T-cell (primary cell): ENCODE results near the gene PAQR8. TPM values are rescaled to one million over a fixed set of nuclear protein-coding genes. Genes with fewer than 3 reads are reported as not detected.

Experiments used
- ATAC-seq, 4 experiments: fragments of 200-7000 bp in 3 of 4; fragments of 150-1000 bp in 1 of 4; cut with Tn5 transposase; replicated peaks in 1 of 4; 1 replicate in 3 of 4; 2 replicates in 1 of 4; pipeline ENCODE4 v1.10.0; 2021; ENCODE audit warnings: moderate library complexity in 3 of 4, mild to moderate bottlenecking in 2 of 4, moderate number of reproducible peaks in 1 of 4
- CTCF ChIA-PET, 2 donors: fragments of 300-600 bp; sonication (Branson Sonifier 250); formaldehyde crosslinking; loops; one replicate each; lab custom pipeline; 2022; ENCODE audit warnings: antibody characterized with exemption in 2 of 2; lab: Charles Lee
- POLR2A ChIA-PET, 2 donors: fragments of 300-600 bp; sonication (Branson Sonifier 250); formaldehyde crosslinking; loops; one replicate each; lab custom pipeline; 2022; ENCODE audit warnings: antibody characterized with exemption in 2 of 2; lab: Charles Lee
- DNase-seq, 35 experiments: peaks; one replicate each; pipeline versions ENCODE4 v3.0.0 to v3.0.0-alpha.2; 2013 to 2023
- H3K27ac ChIP-seq: one replicate; pipeline ENCODE4 v1.5.1; 2013; ENCODE audit warnings: low read length
- H3K27me3 ChIP-seq, 2 experiments: replicated peaks in 1 of 2; 1 replicate in 1 of 2; 2 replicates in 1 of 2; pipeline versions ENCODE4 v1.6.1 to v1.7.0; 2013; ENCODE audit warnings: low read length in 1 of 2, mixed read lengths in 1 of 2; ENCODE audit not compliant: control insufficient read depth in 2 of 2, insufficient read depth in 2 of 2; ENCODE audit errors: extremely low read depth in 1 of 2
- H3K36me3 ChIP-seq, 2 donors: 1 replicate in 1 of 2; 2 replicates in 1 of 2; pipeline versions ENCODE4 v1.6.1 to v1.7.0; 2013; ENCODE audit warnings: low read length in 1 of 2; ENCODE audit not compliant: control insufficient read depth in 2 of 2, insufficient read depth in 1 of 2; ENCODE audit errors: extremely low read depth in 1 of 2
- H3K4me1 ChIP-seq, 2 experiments: 1 replicate in 1 of 2; 2 replicates in 1 of 2; pipeline versions ENCODE4 v1.6.1 to v1.7.0; 2013; ENCODE audit warnings: low read length in 2 of 2, mixed read lengths in 1 of 2; ENCODE audit not compliant: insufficient read depth in 2 of 2, control insufficient read depth in 1 of 2; ENCODE audit errors: extremely low read depth in 1 of 2
- H3K4me3 ChIP-seq, 2 donors: 1 replicate in 1 of 2; 2 replicates in 1 of 2; pipeline versions ENCODE4 v1.5.1 to v1.7.0; 2013; ENCODE audit warnings: mild to moderate bottlenecking in 2 of 2, low read length in 1 of 2, moderate library complexity in 1 of 2; ENCODE audit not compliant: control insufficient read depth in 1 of 2; ENCODE audit errors: extremely low read depth in 1 of 2
- H3K9me3 ChIP-seq: 2 replicates; pipeline ENCODE4 v1.7.0; 2013
- H3K27ac Mint-ChIP-seq, 2 donors: one replicate each; pipeline ENCODE4 v1.8.0; 2020 to 2021; ENCODE audit warnings: mild to moderate bottlenecking in 2 of 2, mixed read lengths in 2 of 2
- H3K27me3 Mint-ChIP-seq, 2 donors: one replicate each; pipeline ENCODE4 v1.8.0; 2021 to 2022; ENCODE audit warnings: mixed read lengths in 2 of 2
- H3K36me3 Mint-ChIP-seq: one replicate; pipeline ENCODE4 v1.8.0; 2021; ENCODE audit warnings: mixed read lengths
- H3K4me1 Mint-ChIP-seq, 3 donors: one replicate each; pipeline ENCODE4 v1.8.0; 2020 to 2022; ENCODE audit warnings: mixed read lengths in 3 of 3, mild to moderate bottlenecking in 1 of 3
- H3K4me3 Mint-ChIP-seq, 3 donors: one replicate each; pipeline ENCODE4 v1.8.0; 2020 to 2022; ENCODE audit warnings: mild to moderate bottlenecking in 3 of 3, mixed read lengths in 3 of 3, moderate library complexity in 3 of 3
- H3K9me3 Mint-ChIP-seq, 3 donors: one replicate each; pipeline ENCODE4 v1.8.0; 2020 to 2022; ENCODE audit warnings: mixed read lengths in 3 of 3
- WGBS: methylation state at CpG from one replicate; pipeline ENCODE4 v1.1.5; 2013; ENCODE audit warnings: missing lambda C conversion rate; ENCODE audit not compliant: insufficient coverage; 5-methylcytosine and 5-hydroxymethylcytosine counted together
- total RNA-seq, 35 experiments: library from RNA in 6 of 35; stranded (reverse) in 6 of 35; fragments of 120-200 nt in 1 of 35; gene quantifications; one replicate each; pipeline versions ENCODE4 v1.2.1 to v1.2.4 and lab custom pipeline; 2013 to 2026

Gene PAQR8
- total RNA-seq, 5 donors from 2014 or later (not counting 1 experiment from before 2014, with no cell fraction given) = 12.0 to 35.2 (median 30.2) TPM

DNA sequence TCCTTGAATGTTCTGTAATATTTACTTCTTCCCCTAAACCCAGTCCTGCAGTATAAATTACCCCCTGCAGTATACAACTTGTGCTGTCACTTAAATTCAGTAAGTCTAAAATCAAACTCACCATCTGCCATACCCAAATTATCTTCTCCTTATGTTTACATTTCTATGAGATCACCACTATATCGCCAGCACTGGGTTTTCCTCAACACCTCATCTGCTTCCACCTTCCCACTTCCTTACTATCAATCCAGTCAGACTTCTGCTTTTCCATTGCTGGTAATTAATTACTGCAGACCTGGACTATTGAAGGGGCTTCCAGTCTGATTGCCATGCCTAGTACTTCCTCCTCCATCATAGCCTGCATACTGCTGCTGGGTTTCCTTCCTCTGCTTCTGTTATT is 73.4 kb downstream of the PAQR8 start:
- WGBS = 75% methylated on average over 1 of the region's 1 CpG
- no peaks in the 10 kb centered on the region for H3K9me3 ChIP-seq
- H3K4me3 Mint-ChIP-seq = no peak overlapping the region
- H3K36me3 ChIP-seq = no peaks in the 10 kb centered on the region
- H3K27ac ChIP-seq = no peak overlapping the region
- ChIA-PET CTCF (no interaction called here), POLR2A (no interaction called here)
- no peaks in the 10 kb centered on the region for H3K9me3 Mint-ChIP-seq
- H3K36me3 Mint-ChIP-seq = peaks cover 9% of the 10 kb centered on the region
- H3K4me1 Mint-ChIP-seq = peaks cover 2 to 7% (median 4%) of the 10 kb centered on the region in 3 donors
- H3K27me3 ChIP-seq = peaks cover 0 to 2% of the 10 kb centered on the region in 2 experiments
- no peaks in the 10 kb centered on the region for H3K4me1 ChIP-seq
- H3K4me3 ChIP-seq = no peak overlapping the region
- DNase-seq = no peak
- H3K27me3 Mint-ChIP-seq = no peaks in the 10 kb centered on the region
- no peak overlapping the region for H3K27ac Mint-ChIP-seq
- no peak for ATAC-seq

DNA sequence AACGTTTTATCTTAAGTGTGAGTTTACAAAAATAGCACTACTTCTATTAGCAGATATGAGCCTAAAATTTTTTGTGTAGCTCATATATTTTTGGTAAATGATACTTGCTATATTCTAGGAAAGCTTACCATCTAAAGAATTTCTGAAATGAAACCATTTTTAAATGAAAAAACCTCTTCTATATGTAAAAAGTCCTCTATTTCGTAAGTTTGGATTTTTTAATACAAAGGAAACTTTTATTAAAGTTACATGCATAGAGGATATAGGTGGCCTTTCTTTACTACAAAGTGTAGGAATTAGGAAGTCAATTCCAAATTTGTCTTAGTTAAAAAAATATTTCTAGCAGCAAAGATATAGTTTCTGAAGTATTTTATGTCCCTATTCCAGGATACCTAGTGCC is 77.0 kb downstream of the PAQR8 start:
- ChIA-PET CTCF (no interaction called here), POLR2A (no interaction called here)
- peaks cover 0 to 3% (median 0%) of the 10 kb centered on the region in 3 donors for H3K9me3 Mint-ChIP-seq
- no CpG with 5 or more reads among the region's 2 CpGs for WGBS
- peaks cover 9% of the 10 kb centered on the region for H3K36me3 Mint-ChIP-seq
- Histone ChIP-seq H3K27ac (no peak overlapping the region), H3K9me3 (no peaks in the 10 kb centered on the region), H3K4me1 (no peaks in the 10 kb centered on the region), H3K36me3 (no peaks in the 10 kb centered on the region), H3K27me3 (no peaks in the 10 kb centered on the region), H3K4me3 (no peak overlapping the region)
- no peaks in the 10 kb centered on the region for H3K4me1 Mint-ChIP-seq
- DNase-seq = no peak
- no peak for ATAC-seq
- no peak overlapping the region for H3K27ac Mint-ChIP-seq
- no peaks in the 10 kb centered on the region for H3K27me3 Mint-ChIP-seq
- H3K4me3 Mint-ChIP-seq = no peak overlapping the region

DNA sequence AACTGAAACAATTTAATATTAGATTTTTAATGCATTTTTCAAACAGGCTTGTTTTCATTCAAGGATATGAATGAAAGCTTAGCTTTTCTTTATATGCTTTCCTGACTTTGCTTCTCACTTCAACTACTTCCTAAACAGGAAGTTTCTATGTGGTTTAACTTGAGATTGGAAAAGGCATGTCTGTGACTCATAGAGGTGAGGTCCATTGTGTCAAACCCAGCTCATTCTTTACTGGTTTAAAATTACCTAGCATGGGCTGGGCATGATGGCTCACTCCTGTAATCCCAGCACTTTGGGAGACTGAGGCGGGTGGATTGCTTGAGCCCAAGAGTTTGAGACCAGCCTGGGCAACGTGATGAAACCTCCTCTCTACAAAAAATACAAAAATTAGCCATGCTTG is 92.6 kb downstream of the PAQR8 start:
- Mint-ChIP-seq H3K4me3 (no peak overlapping the region), H3K27me3 (no peaks in the 10 kb centered on the region), H3K4me1 (no peaks in the 10 kb centered on the region), H3K9me3 (peaks cover 13 to 21% (median 17%) of the 10 kb centered on the region in 3 donors), H3K36me3 (peaks cover 27% of the 10 kb centered on the region), H3K27ac (no peak overlapping the region)
- H3K27me3 ChIP-seq = no peaks in the 10 kb centered on the region
- WGBS = no CpG with 5 or more reads among the region's 2 CpGs
- H3K9me3 ChIP-seq = no peaks in the 10 kb centered on the region
- DNase-seq = no peak
- no peaks in the 10 kb centered on the region for H3K4me1 ChIP-seq
- no peaks in the 10 kb centered on the region for H3K36me3 ChIP-seq
- POLR2A ChIA-PET = interaction anchor here in 1 of 2 donors (0.6 kb wide), 1 partner anchor 175 kb away, joined by 3 read pairs; no protein-coding TSS in a partner anchor
- no peak for ATAC-seq
- H3K4me3 ChIP-seq = no peak overlapping the region
- CTCF ChIA-PET = interaction anchor here in 1 of 2 donors (0.7 kb wide), 1 partner anchor 1443 kb away, joined by 3 read pairs; no protein-coding TSS in a partner anchor
- no peak overlapping the region for H3K27ac ChIP-seq

DNA sequence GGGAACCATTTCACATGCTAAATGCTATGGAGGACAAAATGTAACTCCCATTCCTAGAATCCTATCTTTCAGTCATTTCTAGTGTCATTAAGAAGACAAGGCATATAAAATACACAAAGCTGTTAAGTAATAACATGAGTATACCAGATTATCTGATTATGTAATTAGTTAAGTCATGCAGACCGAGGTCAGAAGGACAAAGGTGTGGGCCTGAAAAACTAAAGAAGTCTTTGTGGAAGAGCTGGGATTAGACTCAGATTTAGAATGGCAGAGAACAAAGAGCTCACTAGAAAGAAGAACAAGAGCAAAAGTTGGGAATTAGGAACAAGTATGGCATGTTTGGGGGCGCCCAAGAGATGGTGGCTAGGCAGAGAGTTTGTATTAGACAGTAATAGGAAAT is 95.1 kb downstream of the PAQR8 start:
- ATAC-seq = no peak
- ChIA-PET POLR2A (interaction anchor here in 1 of 2 donors (0.6 kb wide), 1 partner anchor 235 kb away, joined by 4 read pairs; no protein-coding TSS in a partner anchor), CTCF (no interaction called here)
- H3K4me3 Mint-ChIP-seq = no peak overlapping the region
- 70% methylated on average over 1 of the region's 2 CpGs for WGBS
- Histone ChIP-seq H3K27me3 (no peaks in the 10 kb centered on the region), H3K27ac (no peak overlapping the region), H3K9me3 (no peaks in the 10 kb centered on the region), H3K4me1 (no peaks in the 10 kb centered on the region), H3K4me3 (no peak overlapping the region), H3K36me3 (no peaks in the 10 kb centered on the region)
- H3K9me3 Mint-ChIP-seq = peaks cover 3 to 11% (median 3%) of the 10 kb centered on the region in 3 donors
- DNase-seq = no peak
- no peaks in the 10 kb centered on the region for H3K27me3 Mint-ChIP-seq
- H3K27ac Mint-ChIP-seq = no peak overlapping the region
- H3K4me1 Mint-ChIP-seq = no peaks in the 10 kb centered on the region
- H3K36me3 Mint-ChIP-seq = peaks cover 11% of the 10 kb centered on the region

Other genes starting within 250 kb of the PAQR8 start
- not detected for gene IL17A, start 175.8 kb upstream of the PAQR8 start, total RNA-seq
- gene IL17F, start 117.7 kb upstream of the PAQR8 start, total RNA-seq = not detected
- gene MCM3, start 77.4 kb upstream of the PAQR8 start, total RNA-seq = 10 to 100 TPM; 22.9 to 52.1 (median 47.5) TPM
- gene EFHC1, start 58.2 kb downstream of the PAQR8 start, total RNA-seq = 1 to 10 TPM; 4.5 to 8.6 (median 6.2) TPM
- gene TRAM2, start 214.9 kb downstream of the PAQR8 start, total RNA-seq = 10 to 100 TPM in 1 of 5 donors, 1 to 10 TPM in 4; 8.8 to 12.1 (median 9.3) TPM